GM12878 (cell line): ENCODE data around the gene ARGLU1. TPM values are rescaled to one million over a fixed set of nuclear protein-coding genes. Genes with fewer than 3 reads are reported as not detected.

Experiments
- ATAC-seq: fragments of 200-7000 bp; cut with Tn5 transposase; 3 replicates; pipeline ENCODE4 v1.9.1; 2020; ENCODE audit warnings: mild to moderate bottlenecking, moderate library complexity
- BruUV-seq: library from RNA; stranded (reverse); fragments of 400-500 nt; replicated peaks from 2 replicates; lab custom pipeline; 2021; lab: Mats Ljungman, UMichigan
- CTCF ChIA-PET: fragments of 300-600 bp; sonication (Branson Sonifier 250); formaldehyde crosslinking; extraction: SDS; loops from one replicate; lab custom pipeline; 2021; ENCODE audit warnings: inconsistent platforms; lab: Yijun Ruan, JAX
- POLR2A ChIA-PET: fragments of 350-600 bp; formaldehyde crosslinking; extraction: SDS; loops from one replicate; lab custom pipeline; 2021; ENCODE audit warnings: inconsistent platforms; lab: Charles Lee
- RAD21 ChIA-PET: fragments of 300-600 bp; sonication (Branson Sonifier 250); formaldehyde crosslinking; loops from one replicate; lab custom pipeline; 2023; ENCODE audit warnings: antibody characterized with exemption; ENCODE audit not compliant: unreplicated experiment; lab: Charles Lee
- SMC1A ChIA-PET: fragments of 300-600 bp; sonication (Branson Sonifier 250); formaldehyde crosslinking; loops from one replicate; lab custom pipeline; 2023; ENCODE audit not compliant: unreplicated experiment, uncharacterized antibody; lab: Charles Lee
- DNase-seq: peaks from one replicate; pipeline ENCODE4 v3.0.0-alpha.2; 2011; ENCODE audit warnings: low read depth, low spot score
- FAIRE-seq: peaks from 3 replicates; lab custom pipeline; 2011; peaks lifted over from hg19 to GRCh38; lab: Jason Lieb, UNC
- H2AFZ ChIP-seq: 2 replicates; pipeline ENCODE4 v1.6.0; 2011; ENCODE audit warnings: low read depth, low read length, control low read depth; ENCODE audit not compliant: control insufficient read depth
- H3K27ac ChIP-seq: 2 replicates; pipeline ENCODE4 v1.5.1; 2011; ENCODE audit warnings: control low read depth; ENCODE audit not compliant: control insufficient read depth, insufficient read depth
- H3K27me3 ChIP-seq, 2 experiments: replicated peaks in 1 of 2; 2 replicates each; pipeline versions ENCODE4 v1.6.0 to v1.6.1; 2011; ENCODE audit warnings: low read length in 1 of 2; ENCODE audit not compliant: control insufficient read depth in 2 of 2, insufficient read depth in 2 of 2
- H3K36me3 ChIP-seq, 2 experiments: 2 replicates each; pipeline ENCODE4 v1.5.1; 2011; ENCODE audit warnings: low read length in 1 of 2; ENCODE audit not compliant: control insufficient read depth in 2 of 2, insufficient read depth in 2 of 2
- H3K4me1 ChIP-seq: 2 replicates; pipeline ENCODE4 v1.6.1; 2011; ENCODE audit warnings: mild to moderate bottlenecking, low read length, moderate library complexity, mixed read lengths; ENCODE audit not compliant: control insufficient read depth, insufficient read depth
- H3K4me2 ChIP-seq: 2 replicates; pipeline ENCODE4 v1.6.0; 2011; ENCODE audit warnings: control low read depth; ENCODE audit not compliant: control insufficient read depth, insufficient read depth
- H3K4me3 ChIP-seq: fragments of 200-600 bp; sonication (generic); 2 replicates; pipeline ENCODE4 v1.5.1; 2016
- H3K79me2 ChIP-seq: 2 replicates; pipeline ENCODE4 v1.6.0; 2011; ENCODE audit warnings: low read length; ENCODE audit not compliant: control insufficient read depth, insufficient read depth
- H3K9ac ChIP-seq: 2 replicates; pipeline ENCODE4 v1.8.0; 2011; ENCODE audit warnings: low read length, control low read depth, mixed read lengths; ENCODE audit not compliant: control insufficient read depth, insufficient read depth
- H3K9me3 ChIP-seq: replicated peaks from 3 replicates; pipeline ENCODE4 v1.5.1; 2011; ENCODE audit warnings: mild to moderate bottlenecking, low read length; ENCODE audit not compliant: control insufficient read depth, insufficient read depth
- H4K20me1 ChIP-seq: 2 replicates; pipeline ENCODE4 v1.6.0; 2011; ENCODE audit not compliant: control insufficient read depth, insufficient read depth
- HDAC2 ChIP-seq: fragments of 200-600 bp; sonication (generic); IDR thresholded peaks from 2 replicates; pipeline ENCODE4 v1.6.1; 2017
- MYC ChIP-seq: IDR thresholded peaks from 2 replicates; pipeline ENCODE4 v1.6.1; 2011; ENCODE audit warnings: mild to moderate bottlenecking, low read length, moderate library complexity, inconsistent platforms; ENCODE audit not compliant: insufficient read depth, insufficient replicate concordance, insufficient read length, severe bottlenecking
- SPI1 ChIP-seq: IDR thresholded peaks from 2 replicates; pipeline ENCODE4 v1.6.1; 2011; ENCODE audit warnings: low read depth, mild to moderate bottlenecking, low read length, moderate library complexity, borderline replicate concordance; ENCODE audit not compliant: insufficient read depth
- ZNF217 ChIP-seq: fragments of 450-650 bp; IDR thresholded peaks from 2 replicates; pipeline ENCODE4 v1.6.1; 2017; ENCODE audit warnings: antibody characterized with exemption, mild to moderate bottlenecking
- WGBS: methylation state at CpG from one replicate; pipeline ENCODE4 v1.1.6; 2016; ENCODE audit warnings: low lambda C conversion rate; ENCODE audit not compliant: insufficient replicate concordance, insufficient coverage; ENCODE audit errors: missing lambda C conversion rate; 5-methylcytosine and 5-hydroxymethylcytosine counted together
- in situ Hi-C: fragments of 300-500 bp; cut with MboI; formaldehyde crosslinking; loops from 9 replicates; pipeline ENCODE4 v1.14.3; 2018; ENCODE audit warnings: mixed read lengths
- intact Hi-C: fragments of 100-400 bp; cut with micrococcal nuclease; formaldehyde crosslinking; loops from one replicate; pipeline ENCODE4 v1.14.2; 2022; ENCODE audit not compliant: unreplicated experiment
- polyA plus RNA-seq, 11 experiments: library from polyadenylated mRNA; depleted of rRNA in 4 of 11; unstranded in 6 of 11; stranded (reverse) in 5 of 11; fragments of >200 nt; fragmentation: Nextera tagmentation in 4 of 11; fragmentation: Illumina TruSeq in 1 of 11; extraction: Ambion mirVana in 4 of 11; extraction: Trizol in 1 of 11; gene quantifications; 1 replicate in 1 of 11; 2 replicates in 10 of 11; pipeline versions ENCODE4 v1.2.1 to v1.2.3, GENCODE V29; 2011 to 2016; ENCODE audit warnings: inconsistent platforms in 2 of 11, missing spikeins in 2 of 11, low read depth in 1 of 11
- total RNA-seq, 4 experiments: library from RNA; depleted of rRNA in 3 of 4; stranded (reverse); fragments of >200 nt in 3 of 4; fragmentation: Illumina TruSeq in 1 of 4; extraction: Trizol in 1 of 4; gene quantifications; 2 replicates each; pipeline versions ENCODE4 v1.2.1 to v1.2.3, GENCODE V29; 2013 to 2021
- TF ChIP-seq, protein P1 (sequence below): fragments of 150-350 bp; IDR thresholded peaks from 2 replicates; pipeline ENCODE4 v1.6.1; 2016; ENCODE audit warnings: low read depth, low read length

ARGLU1 gene
- total and polyA plus RNA-seq, 10 of the 15 experiments (the other 5 are each of a cell fraction or from before 2014, with no cell fraction given): 47.1 to 197 (median 98.3) TPM

DNA sequence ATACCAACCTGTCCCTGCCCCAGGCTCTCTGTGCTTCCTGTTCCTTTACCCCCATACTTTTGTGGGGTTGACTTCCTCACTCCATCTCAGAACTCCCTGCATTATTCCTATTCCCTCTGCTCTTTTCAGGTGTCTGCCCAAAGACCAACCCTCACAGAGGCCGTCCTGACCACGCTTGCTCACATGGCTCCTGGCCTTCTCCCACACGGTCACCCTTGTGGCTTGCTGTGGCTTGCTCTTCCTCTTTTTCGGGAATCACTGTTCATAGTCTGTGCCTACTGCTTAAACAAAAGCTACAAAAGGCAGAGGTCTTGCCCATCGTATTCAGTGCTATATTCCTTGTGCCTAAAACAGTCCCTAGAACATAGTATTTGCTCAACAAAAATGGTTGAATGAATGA, 25.2 kb upstream of the ARGLU1 start:
- H3K36me3 ChIP-seq: no peaks in the 10 kb centered on the region
- ATAC-seq: no peak
- WGBS: 0% methylated on average over 5 of the region's 5 CpGs
- no peak for FAIRE-seq
- no peak for DNase-seq
- 0 out of 2 replicates have a peak, but pooled peaks have one; percentile 29 for TF ChIP-seq SPI1
- no peak for TF ChIP-seq ZNF217
- TF ChIP-seq, all 136 proteins: peak for 1
- Histone ChIP-seq H3K4me3 (no peak overlapping the region), H2AFZ (no peak overlapping the region), H3K4me1 (no peaks in the 10 kb centered on the region), H4K20me1 (no peaks in the 10 kb centered on the region), H3K27me3 (no peaks in the 10 kb centered on the region), H3K4me2 (no peak overlapping the region), H3K79me2 (no peaks in the 10 kb centered on the region), H3K27ac (no peak overlapping the region), H3K9me3 (no peaks in the 10 kb centered on the region), H3K9ac (no peak overlapping the region)
- in situ Hi-C loops (no loop called here), intact Hi-C loops (no loop called here)
- SMC1A ChIA-PET: no interaction called here
- CTCF ChIA-PET: no interaction called here
- POLR2A ChIA-PET: no interaction called here
- no TSS peak for BruUV-seq
- RAD21 ChIA-PET: no interaction called here

DNA sequence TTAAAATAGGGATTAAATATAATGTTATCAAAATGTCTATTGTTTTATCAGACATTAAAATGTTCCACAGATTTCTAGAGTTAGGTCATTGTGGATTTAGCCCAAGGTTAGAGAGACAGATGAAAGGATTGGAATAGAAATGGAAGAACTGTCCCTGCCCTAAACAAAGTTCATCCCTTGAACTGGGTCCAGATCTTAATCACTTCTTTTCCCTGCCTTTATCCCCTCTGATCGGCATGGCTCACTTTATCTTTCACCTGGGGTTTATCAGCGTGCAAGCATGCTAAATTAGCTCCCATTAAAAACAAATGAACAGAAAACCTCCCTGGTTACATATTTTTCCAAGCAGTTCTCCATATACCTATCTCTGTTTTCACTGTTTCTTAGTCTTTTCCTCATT, 23.4 kb upstream of the ARGLU1 start:
- Histone ChIP-seq H2AFZ (no peak overlapping the region), H3K79me2 (no peaks in the 10 kb centered on the region), H3K9ac (no peak overlapping the region), H3K36me3 (no peaks in the 10 kb centered on the region), H3K4me2 (no peak overlapping the region), H3K4me3 (no peak overlapping the region), H3K27me3 (no peaks in the 10 kb centered on the region), H3K27ac (no peak overlapping the region), H3K9me3 (no peaks in the 10 kb centered on the region; the same call in 2 of the 3 replicates), H3K4me1 (no peaks in the 10 kb centered on the region), H4K20me1 (no peaks in the 10 kb centered on the region)
- DNase-seq: no peak
- in situ Hi-C loops: no loop called here
- intact Hi-C loops: no loop called here
- SMC1A ChIA-PET: no interaction called here
- POLR2A ChIA-PET: no interaction called here
- RAD21 ChIA-PET: no interaction called here
- no peak for FAIRE-seq
- CTCF ChIA-PET: interaction anchor here (0.6 kb wide), 1 partner anchor 39 kb away, joined by 3 read pairs; no protein-coding TSS in a partner anchor
- ATAC-seq: no peak
- 18% methylated on average over 2 of the region's 2 CpGs for WGBS
- TF ChIP-seq HDAC2: no peak
- TF ChIP-seq, protein P1, sequence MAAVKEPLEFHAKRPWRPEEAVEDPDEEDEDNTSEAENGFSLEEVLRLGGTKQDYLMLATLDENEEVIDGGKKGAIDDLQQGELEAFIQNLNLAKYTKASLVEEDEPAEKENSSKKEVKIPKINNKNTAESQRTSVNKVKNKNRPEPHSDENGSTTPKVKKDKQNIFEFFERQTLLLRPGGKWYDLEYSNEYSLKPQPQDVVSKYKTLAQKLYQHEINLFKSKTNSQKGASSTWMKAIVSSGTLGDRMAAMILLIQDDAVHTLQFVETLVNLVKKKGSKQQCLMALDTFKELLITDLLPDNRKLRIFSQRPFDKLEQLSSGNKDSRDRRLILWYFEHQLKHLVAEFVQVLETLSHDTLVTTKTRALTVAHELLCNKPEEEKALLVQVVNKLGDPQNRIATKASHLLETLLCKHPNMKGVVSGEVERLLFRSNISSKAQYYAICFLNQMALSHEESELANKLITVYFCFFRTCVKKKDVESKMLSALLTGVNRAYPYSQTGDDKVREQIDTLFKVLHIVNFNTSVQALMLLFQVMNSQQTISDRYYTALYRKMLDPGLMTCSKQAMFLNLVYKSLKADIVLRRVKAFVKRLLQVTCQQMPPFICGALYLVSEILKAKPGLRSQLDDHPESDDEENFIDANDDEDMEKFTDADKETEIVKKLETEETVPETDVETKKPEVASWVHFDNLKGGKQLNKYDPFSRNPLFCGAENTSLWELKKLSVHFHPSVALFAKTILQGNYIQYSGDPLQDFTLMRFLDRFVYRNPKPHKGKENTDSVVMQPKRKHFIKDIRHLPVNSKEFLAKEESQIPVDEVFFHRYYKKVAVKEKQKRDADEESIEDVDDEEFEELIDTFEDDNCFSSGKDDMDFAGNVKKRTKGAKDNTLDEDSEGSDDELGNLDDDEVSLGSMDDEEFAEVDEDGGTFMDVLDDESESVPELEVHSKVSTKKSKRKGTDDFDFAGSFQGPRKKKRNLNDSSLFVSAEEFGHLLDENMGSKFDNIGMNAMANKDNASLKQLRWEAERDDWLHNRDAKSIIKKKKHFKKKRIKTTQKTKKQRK: no peak
- no peak for TF ChIP-seq MYC
- no TSS peak for BruUV-seq
